GM23248 (cell line): ENCODE data around the gene PSMG4. TPM values are rescaled to one million over a fixed set of nuclear protein-coding genes. Genes with fewer than 3 reads are reported as not detected.

ENCODE experiments used
- DNase-seq: peaks from one replicate; pipeline ENCODE4 v3.0.0-alpha.2; 2015
- H2AFZ ChIP-seq: fragments of 200-600 bp; sonication (generic); 2 replicates; pipeline ENCODE4 v1.6.1; 2016; ENCODE audit warnings: antibody characterized with exemption
- H3F3A ChIP-seq: fragments of 200-600 bp; sonication (generic); 2 replicates; pipeline ENCODE4 v1.6.1; 2016; ENCODE audit warnings: mild to moderate bottlenecking, antibody characterized with exemption, mixed run types; ENCODE audit not compliant: insufficient read depth
- H3K27ac ChIP-seq: fragments of 200-600 bp; sonication (generic); 2 replicates; pipeline ENCODE4 v1.5.1; 2016; ENCODE audit warnings: mild to moderate bottlenecking
- H3K27me3 ChIP-seq: fragments of 200-600 bp; sonication (generic); replicated peaks from 2 replicates; pipeline ENCODE4 v1.6.1; 2016; ENCODE audit warnings: mild to moderate bottlenecking; ENCODE audit not compliant: insufficient read depth
- H3K36me3 ChIP-seq: fragments of 200-600 bp; sonication (generic); 2 replicates; pipeline ENCODE4 v1.6.1; 2016; ENCODE audit warnings: low read depth, mild to moderate bottlenecking
- H3K4me1 ChIP-seq: fragments of 200-600 bp; sonication (generic); 2 replicates; pipeline ENCODE4 v1.6.1; 2016; ENCODE audit warnings: mild to moderate bottlenecking; ENCODE audit not compliant: insufficient read depth
- H3K4me2 ChIP-seq: fragments of 200-600 bp; sonication (generic); one replicate; pipeline ENCODE4 v1.6.1; 2016; ENCODE audit warnings: mild to moderate bottlenecking; ENCODE audit not compliant: unreplicated experiment
- H3K4me3 ChIP-seq: fragments of 200-600 bp; sonication (generic); 2 replicates; pipeline ENCODE4 v1.5.1; 2016; ENCODE audit warnings: mild to moderate bottlenecking
- H3K79me2 ChIP-seq: fragments of 200-600 bp; sonication (generic); 2 replicates; pipeline ENCODE4 v1.6.1; 2016; ENCODE audit warnings: mild to moderate bottlenecking; ENCODE audit not compliant: insufficient read depth
- H3K9ac ChIP-seq: fragments of 200-600 bp; sonication (generic); 2 replicates; pipeline ENCODE4 v1.6.1; 2016; ENCODE audit warnings: mild to moderate bottlenecking
- H3K9me2 ChIP-seq: fragments of 200-600 bp; sonication (generic); 2 replicates; pipeline ENCODE4 v1.6.1; 2016; ENCODE audit warnings: mixed run types, mild to moderate bottlenecking, moderate library complexity; ENCODE audit not compliant: insufficient read depth
- H3K9me3 ChIP-seq: fragments of 200-600 bp; sonication (generic); one replicate; pipeline ENCODE4 v1.6.1; 2017; ENCODE audit warnings: low read depth
- H4K20me1 ChIP-seq: fragments of 200-600 bp; sonication (generic); 2 replicates; pipeline ENCODE4 v1.6.0; 2016; ENCODE audit not compliant: insufficient read depth
- EZH2 ChIP-seq: fragments of 200-600 bp; sonication (generic); IDR thresholded peaks from 2 replicates; pipeline ENCODE4 v1.6.1; 2018; ENCODE audit warnings: antibody characterized with exemption, mild to moderate bottlenecking; ENCODE audit not compliant: insufficient read depth, poor library complexity, severe bottlenecking
- EZH2phosphoT487 ChIP-seq: fragments of 200-600 bp; sonication (generic); IDR thresholded peaks from 2 replicates; pipeline ENCODE4 v1.6.1; 2018; ENCODE audit warnings: antibody characterized with exemption, moderate library complexity, mild to moderate bottlenecking, low read depth; ENCODE audit not compliant: insufficient read depth
- WGBS, 2 experiments: methylation state at CpG; one replicate each; pipeline ENCODE4 v1.1.6; 2015 to 2017; ENCODE audit warnings: low lambda C conversion rate in 2 of 2, low coverage in 1 of 2; ENCODE audit errors: missing lambda C conversion rate in 2 of 2; 5-methylcytosine and 5-hydroxymethylcytosine counted together
- in situ Hi-C: fragments of 300-500 bp; cut with MboI; formaldehyde crosslinking; loops from 2 replicates; pipeline ENCODE4 v1.15.0; 2020
- polyA plus RNA-seq: library from polyadenylated mRNA; unstranded; fragments of >200 nt; fragmentation: Nextera tagmentation; extraction: Ambion mirVana; gene quantifications from 2 replicates; pipeline ENCODE4 v1.2.1, GENCODE V29; 2016
- total RNA-seq: library from RNA; depleted of rRNA; stranded (reverse); fragments of >200 nt; shearing (Covaris generic); gene quantifications from 2 replicates; pipeline ENCODE4 v1.2.3, GENCODE V29; 2014

PSMG4 gene
- total and polyA plus RNA-seq, 2 experiments from 2014 or later: 20.0 to 46.9 TPM

DNA sequence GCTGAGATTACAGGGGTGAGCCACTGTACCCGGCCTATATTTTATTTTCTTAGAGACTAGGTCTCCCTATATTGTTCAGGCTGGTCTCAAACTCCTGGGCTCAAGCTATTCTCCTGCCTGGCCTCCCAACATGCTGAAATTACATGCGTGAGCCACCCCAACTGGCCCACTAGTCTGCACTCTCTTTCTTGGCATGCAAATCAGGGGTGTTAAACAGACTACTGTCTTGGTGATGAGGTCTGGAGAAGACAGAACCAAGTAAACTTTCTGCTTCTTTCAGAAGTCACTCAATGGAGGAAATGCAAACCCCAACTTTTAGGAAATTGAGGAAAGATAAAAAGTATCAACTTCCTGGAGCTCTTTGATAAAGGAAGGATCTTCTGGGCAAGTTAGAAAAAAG, 23.3 kb upstream of the PSMG4 start:
- H3K79me2 ChIP-seq: no peaks in the 10 kb centered on the region
- no peaks in the 10 kb centered on the region for H3K9me3 ChIP-seq
- H2AFZ ChIP-seq: no peak overlapping the region
- H3K27me3 ChIP-seq: peaks cover 22% of the 10 kb centered on the region; the same call in 1 of the 2 replicates
- H3F3A ChIP-seq: no peaks in the 10 kb centered on the region
- H3K9me2 ChIP-seq: no peaks in the 10 kb centered on the region
- no peaks in the 10 kb centered on the region for H3K36me3 ChIP-seq
- H3K4me1 ChIP-seq: no peaks in the 10 kb centered on the region
- 67 to 71% methylated on average over 2 of the region's 2 CpGs for WGBS, 2 experiments
- no peak overlapping the region for H3K9ac ChIP-seq
- no peak overlapping the region for H3K27ac ChIP-seq
- TF ChIP-seq EZH2phosphoT487: no peak
- TF ChIP-seq EZH2: no peak
- no peaks in the 10 kb centered on the region for H4K20me1 ChIP-seq
- H3K4me2 ChIP-seq: no peak overlapping the region
- no peak overlapping the region for H3K4me3 ChIP-seq
- in situ Hi-C loops: no loop called here
- no peak for DNase-seq

DNA sequence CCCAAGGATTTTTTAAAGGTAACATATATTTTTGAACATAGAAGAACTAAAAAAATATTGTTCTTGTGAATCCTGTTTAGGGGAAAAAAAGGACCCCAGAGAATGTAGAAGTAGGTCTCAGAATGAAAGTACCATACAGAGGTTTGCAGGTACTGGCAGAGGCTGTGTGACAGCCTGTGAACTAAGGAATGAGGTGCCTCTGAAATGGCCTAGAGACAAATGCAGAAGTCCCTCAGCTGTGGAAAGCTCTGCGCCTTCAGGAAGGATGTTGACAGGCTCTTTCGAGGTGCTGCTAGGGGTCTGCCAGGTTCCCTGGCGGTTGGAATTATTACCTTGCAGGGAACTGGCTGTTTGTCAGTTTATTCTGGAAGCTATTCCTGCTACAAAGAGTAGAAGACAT, 22.7 kb upstream of the PSMG4 start:
- no peak for DNase-seq
- H3K9me2 ChIP-seq: no peaks in the 10 kb centered on the region
- H3F3A ChIP-seq: no peaks in the 10 kb centered on the region
- no peak overlapping the region for H2AFZ ChIP-seq
- no peak overlapping the region for H3K4me3 ChIP-seq
- H3K27ac ChIP-seq: no peak overlapping the region
- H3K36me3 ChIP-seq: no peaks in the 10 kb centered on the region
- WGBS, 2 experiments: 87 to 95% methylated on average over 3 of the region's 3 CpGs
- no peaks in the 10 kb centered on the region for H3K4me1 ChIP-seq
- H3K9me3 ChIP-seq: no peaks in the 10 kb centered on the region
- no peaks in the 10 kb centered on the region for H3K79me2 ChIP-seq
- peaks cover 19% of the 10 kb centered on the region; the same call in 1 of the 2 replicates for H3K27me3 ChIP-seq
- no peak overlapping the region for H3K4me2 ChIP-seq
- TF ChIP-seq EZH2: no peak
- TF ChIP-seq EZH2phosphoT487: no peak
- in situ Hi-C loops: no loop called here
- H4K20me1 ChIP-seq: no peaks in the 10 kb centered on the region
- H3K9ac ChIP-seq: no peak overlapping the region

DNA sequence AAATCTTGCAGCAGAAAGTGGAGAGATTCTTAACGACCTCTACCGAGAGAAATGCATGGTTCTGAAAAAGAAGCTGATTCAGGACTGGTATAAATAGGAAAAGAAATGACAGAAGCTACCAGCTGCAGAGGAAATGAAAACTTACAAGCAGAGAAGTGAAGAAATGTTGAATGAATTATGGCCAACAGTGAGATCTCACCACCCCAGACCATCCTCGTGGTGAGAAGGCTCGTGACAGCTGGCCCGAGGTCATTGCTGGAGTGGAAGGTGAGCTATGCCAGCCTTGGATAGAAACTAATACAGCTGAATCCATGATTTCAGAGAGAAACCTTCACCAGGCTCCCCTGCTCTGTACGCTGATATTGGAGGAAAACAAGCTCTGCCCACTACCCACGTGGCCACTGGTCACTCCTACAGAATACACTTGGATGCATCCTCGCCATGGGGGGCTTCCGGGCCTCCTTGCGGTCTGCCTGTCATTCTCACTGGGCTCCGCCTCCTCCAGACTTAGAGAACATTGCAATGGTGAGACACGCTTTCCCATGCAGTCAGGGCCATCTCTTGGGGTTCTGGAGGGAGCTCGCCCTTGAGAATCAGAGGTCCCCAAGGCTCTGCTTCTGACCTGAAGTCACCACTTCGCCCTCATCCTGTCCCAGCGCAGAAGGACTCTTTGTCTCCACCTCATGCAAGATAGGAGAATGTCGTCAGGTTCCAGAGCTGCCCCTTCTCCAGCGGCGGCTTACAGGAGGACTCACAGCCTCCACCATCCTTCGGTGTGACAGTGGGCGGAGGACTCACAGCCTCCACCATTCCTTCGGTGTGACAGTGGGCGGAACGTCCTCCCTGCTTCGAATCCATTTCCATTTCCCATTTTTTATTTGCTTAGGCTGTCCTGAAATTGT, 20.7 kb upstream of the PSMG4 start:
- Histone ChIP-seq H3F3A (no peaks in the 10 kb centered on the region), H3K4me1 (no peaks in the 10 kb centered on the region), H3K9me2 (no peaks in the 10 kb centered on the region), H3K9ac (no peak overlapping the region), H3K4me3 (no peak overlapping the region), H2AFZ (no peak overlapping the region), H4K20me1 (no peaks in the 10 kb centered on the region), H3K4me2 (no peak overlapping the region), H3K36me3 (no peaks in the 10 kb centered on the region), H3K27ac (no peak overlapping the region), H3K79me2 (no peaks in the 10 kb centered on the region), H3K9me3 (no peaks in the 10 kb centered on the region), H3K27me3 (0 out of 2 replicates have a peak, but pooled peaks cover 8% of the 10 kb centered on the region)
- 78 to 81% methylated on average over 24 of the region's 24 CpGs for WGBS, 2 experiments
- TF ChIP-seq EZH2phosphoT487 (no peak), EZH2 (no peak)
- no peak for DNase-seq
- in situ Hi-C loops: no loop called here

DNA sequence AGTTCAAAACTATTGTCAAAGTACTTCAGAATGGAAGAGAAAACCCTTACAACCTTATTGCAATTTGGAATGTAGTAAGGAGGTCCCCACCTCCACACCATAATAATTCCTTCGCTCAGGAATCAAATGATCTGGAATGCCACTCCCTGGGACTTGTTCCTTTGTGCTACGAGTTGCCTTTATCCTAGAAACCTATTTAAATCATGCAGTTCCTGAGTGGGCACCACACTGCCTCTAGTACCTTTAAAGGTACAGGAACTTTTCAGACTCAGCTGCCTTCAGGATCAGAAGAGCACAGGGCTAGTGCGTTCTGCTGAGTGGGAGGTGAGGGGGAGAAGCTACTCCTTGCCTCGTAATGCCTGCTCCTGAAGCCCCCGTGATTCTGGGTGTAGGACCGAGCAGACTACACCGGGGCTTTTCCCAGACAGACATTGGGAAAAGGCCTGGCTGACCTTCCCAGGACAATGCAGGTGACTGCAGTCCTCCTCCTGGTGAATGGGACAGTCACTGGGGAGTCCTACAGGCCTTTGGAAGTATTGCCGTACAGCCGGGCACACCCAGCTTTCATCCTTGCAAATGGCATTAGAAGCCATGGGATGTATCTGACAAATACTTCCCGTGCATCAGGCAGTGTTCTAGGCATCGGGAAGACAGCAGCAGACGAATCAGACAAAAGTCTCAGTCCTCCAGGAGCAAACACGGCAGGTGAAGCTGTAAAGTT, 19.5 kb upstream of the PSMG4 start:
- no peaks in the 10 kb centered on the region for H3K4me1 ChIP-seq
- no peaks in the 10 kb centered on the region for H3K9me3 ChIP-seq
- H3K9ac ChIP-seq: no peak overlapping the region
- no peaks in the 10 kb centered on the region for H3K9me2 ChIP-seq
- H3F3A ChIP-seq: no peaks in the 10 kb centered on the region
- H2AFZ ChIP-seq: no peak overlapping the region
- DNase-seq: no peak
- H3K4me2 ChIP-seq: no peak overlapping the region
- H3K27me3 ChIP-seq: 0 out of 2 replicates have a peak, but pooled peaks cover 2% of the 10 kb centered on the region
- H3K4me3 ChIP-seq: no peak overlapping the region
- no peak for TF ChIP-seq EZH2phosphoT487
- TF ChIP-seq EZH2: no peak
- H3K36me3 ChIP-seq: no peaks in the 10 kb centered on the region
- H3K27ac ChIP-seq: no peak overlapping the region
- in situ Hi-C loops: no loop called here
- H3K79me2 ChIP-seq: no peaks in the 10 kb centered on the region
- WGBS, 2 experiments: 85 to 87% methylated on average over 13 of the region's 13 CpGs
- no peaks in the 10 kb centered on the region for H4K20me1 ChIP-seq
